Tongue (tissue), 2 donors: ENCODE data around the gene NSRP1. TPM values are rescaled to one million over a fixed set of nuclear protein-coding genes. Genes with fewer than 3 reads are reported as not detected.
"Not testable (repeated sequence)": the region's sequence is repeated elsewhere in the genome, so short reads cannot be mapped to it uniquely, and the experiment has no call there.

Source experiments
- DNase-seq: peaks from one replicate; pipeline ENCODE4 v3.0.0-alpha.2; 2015
- total RNA-seq: library from RNA; depleted of rRNA; stranded (reverse); fragments of >200 nt; gene quantifications from one replicate; pipeline ENCODE4 v1.2.3, GENCODE V29; 2014

Gene NSRP1, protein sequence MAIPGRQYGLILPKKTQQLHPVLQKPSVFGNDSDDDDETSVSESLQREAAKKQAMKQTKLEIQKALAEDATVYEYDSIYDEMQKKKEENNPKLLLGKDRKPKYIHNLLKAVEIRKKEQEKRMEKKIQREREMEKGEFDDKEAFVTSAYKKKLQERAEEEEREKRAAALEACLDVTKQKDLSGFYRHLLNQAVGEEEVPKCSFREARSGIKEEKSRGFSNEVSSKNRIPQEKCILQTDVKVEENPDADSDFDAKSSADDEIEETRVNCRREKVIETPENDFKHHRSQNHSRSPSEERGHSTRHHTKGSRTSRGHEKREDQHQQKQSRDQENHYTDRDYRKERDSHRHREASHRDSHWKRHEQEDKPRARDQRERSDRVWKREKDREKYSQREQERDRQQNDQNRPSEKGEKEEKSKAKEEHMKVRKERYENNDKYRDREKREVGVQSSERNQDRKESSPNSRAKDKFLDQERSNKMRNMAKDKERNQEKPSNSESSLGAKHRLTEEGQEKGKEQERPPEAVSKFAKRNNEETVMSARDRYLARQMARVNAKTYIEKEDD
- total RNA-seq, result 19.9 TPM

GRCh38 chr17:30116661-30117551 is at the start of gene NSRP1:
Gene NSRP1 (plus strand): TSS chr17:30116816. CDS start chr17:30116844, 28 bp downstream.
- DNase-seq, result peak; percentile 98

- DNase-seq, result no peak
Measured at GRCh38 chr17:30068465-30068864, 48.2 kb upstream of the NSRP1 start.

- DNase-seq, result no peak
Measured at GRCh38 chr17:30074254-30074653, 42.4 kb upstream of the NSRP1 start.

- no peak for DNase-seq
Measured at GRCh38 chr17:30074730-30075129, 41.9 kb upstream of the NSRP1 start.

GRCh38 chr17:30082773-30083172 is 33.8 kb upstream of the NSRP1 start:
- no peak for DNase-seq

DNA sequence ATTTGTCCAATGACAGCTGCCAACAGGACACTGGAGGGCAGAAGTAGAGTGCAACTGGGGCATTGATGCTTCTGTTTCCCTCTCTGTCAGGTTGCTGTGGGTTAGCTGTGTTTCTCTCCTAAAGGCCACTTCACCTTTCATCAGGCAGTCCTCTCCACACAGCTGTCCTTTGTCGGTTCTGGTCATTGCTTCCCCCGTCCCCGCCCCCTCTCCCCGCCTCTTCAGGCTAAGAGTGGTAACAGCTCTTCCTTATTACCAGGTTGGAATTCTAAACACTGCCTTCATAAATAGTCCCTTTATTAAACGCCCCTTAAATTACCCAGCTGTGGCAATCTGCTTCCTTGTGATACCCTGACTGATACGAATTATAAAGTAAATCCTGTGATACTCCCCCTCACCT is 31.8 kb upstream of the NSRP1 start:
- peak; percentile 21 for DNase-seq

DNA sequence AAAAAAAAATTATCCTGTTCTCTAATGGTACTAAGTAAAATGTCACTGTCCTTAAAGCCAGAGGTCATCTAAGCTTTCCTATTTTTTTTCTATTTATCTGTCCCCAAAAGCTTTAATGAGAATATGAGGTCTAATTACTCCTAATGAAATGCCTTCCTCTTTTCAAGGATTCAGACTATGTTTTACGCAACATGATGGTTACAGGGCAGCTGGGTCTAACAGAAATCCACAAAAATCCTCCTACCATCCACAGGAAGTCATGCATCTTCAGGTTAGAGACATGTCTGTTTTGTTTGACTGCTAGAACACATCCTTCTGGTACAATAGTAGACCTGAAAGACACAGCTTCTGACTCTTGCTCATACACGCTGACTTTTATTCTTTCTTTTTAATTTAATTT is 29.7 kb upstream of the NSRP1 start:
- no peak for DNase-seq

DNA sequence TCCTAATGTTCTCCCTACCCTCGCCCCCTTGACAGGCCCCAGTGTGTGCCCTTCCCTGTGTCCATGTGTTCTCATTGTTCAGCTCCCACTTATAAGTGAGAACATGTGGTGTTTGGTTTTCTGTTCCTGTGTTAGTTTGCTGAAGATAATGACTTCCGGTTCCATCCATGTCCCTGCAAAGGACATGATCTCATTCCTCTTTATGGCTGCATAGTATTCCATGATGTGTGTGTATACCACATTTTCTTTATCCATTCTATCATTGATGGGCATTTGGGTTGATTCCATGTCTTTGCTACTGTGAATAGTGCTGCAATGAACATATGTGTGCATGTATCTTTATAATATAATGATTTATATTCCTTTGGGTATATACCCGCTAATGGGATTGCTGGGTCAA is 29.2 kb upstream of the NSRP1 start:
- DNase-seq, result not testable (repeated sequence)

- peak; percentile 63 for DNase-seq
Measured at GRCh38 chr17:30091121-30091670, 25.4 kb upstream of the NSRP1 start.

DNA sequence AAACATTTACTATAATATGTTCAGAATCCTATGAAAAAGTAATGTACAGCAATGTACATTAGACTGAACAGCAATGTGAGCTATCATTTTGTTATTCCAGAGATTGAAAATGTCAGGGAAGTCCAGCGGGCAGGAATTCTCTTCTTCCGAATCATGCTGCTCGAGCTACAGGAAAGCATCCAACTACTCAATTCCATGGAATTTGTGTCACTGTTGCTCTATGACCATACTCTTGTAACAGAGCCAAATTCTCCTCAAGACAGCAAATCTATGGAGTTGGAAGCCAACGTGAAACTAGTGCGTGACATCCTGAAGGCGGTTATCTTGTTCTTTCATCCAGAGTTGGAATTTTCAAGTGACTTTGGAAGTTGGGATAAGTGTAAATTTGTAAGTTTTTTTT is 24.8 kb upstream of the NSRP1 start:
- DNase-seq, result peak; percentile 80

GRCh38 chr17:30092886-30093285 is 23.7 kb upstream of the NSRP1 start:
- no peak for DNase-seq

- DNase-seq, result peak; percentile 87
Measured at GRCh38 chr17:30093463-30094147, 23.0 kb upstream of the NSRP1 start.

DNA sequence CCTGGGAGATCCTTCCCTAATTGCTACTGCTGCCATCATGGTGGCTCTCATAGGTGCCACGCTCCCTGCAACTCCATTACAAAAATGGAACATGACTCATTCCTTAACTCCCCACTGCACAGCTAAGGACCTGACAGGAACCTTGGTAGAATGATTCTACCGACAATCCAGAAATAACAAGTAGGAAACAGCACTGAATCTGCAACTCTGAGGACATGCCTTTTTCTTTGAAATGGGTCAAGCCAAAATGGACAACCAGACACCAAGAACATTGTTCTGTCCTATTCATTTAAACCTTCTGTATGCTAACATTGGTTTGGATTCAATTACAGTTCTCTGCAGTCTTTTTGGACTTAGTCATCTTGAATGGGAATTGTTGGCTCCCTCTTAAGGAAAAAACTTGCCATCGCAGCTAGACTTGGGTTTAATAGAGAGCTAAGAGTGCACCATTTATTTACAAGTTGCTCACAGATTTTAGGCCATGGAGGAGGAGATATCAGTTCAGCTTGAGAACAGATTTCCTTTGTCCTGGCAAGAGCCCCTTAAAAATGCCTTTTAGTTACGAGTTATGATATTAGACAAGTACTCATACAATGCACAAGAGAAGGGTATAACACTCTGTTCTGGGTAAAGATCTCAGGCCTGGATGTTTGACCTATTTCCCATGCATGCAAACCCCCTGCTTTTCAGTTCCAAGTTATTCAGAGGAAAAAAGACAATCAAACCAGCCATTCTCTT is 20.9 kb upstream of the NSRP1 start:
- DNase-seq, result peak; percentile 45

- DNase-seq, result no peak
Measured at GRCh38 chr17:30101686-30102390, 14.8 kb upstream of the NSRP1 start.

DNA sequence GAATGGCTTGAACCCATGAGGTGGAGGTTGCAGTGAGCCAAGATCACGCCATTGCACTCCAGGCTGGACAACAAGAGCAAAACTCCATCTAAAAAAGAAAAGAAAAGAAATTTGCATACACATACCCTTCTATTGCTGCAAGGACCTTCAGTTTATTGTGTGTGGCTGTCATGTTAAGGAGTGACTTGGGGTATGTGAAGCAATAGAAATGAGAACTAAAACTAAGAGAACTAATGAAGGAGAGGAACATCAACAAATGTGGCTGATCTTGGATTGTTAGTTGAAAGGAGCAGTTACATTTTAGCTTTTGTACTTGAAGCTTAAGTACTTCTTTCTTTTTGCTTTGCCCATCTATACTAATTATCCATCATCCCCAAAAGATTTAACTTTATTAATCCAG is 12.7 kb upstream of the NSRP1 start:
- DNase-seq, result no peak

- peak; percentile 91 for DNase-seq
Measured at GRCh38 chr17:30104575-30105339, 11.9 kb upstream of the NSRP1 start.

DNA sequence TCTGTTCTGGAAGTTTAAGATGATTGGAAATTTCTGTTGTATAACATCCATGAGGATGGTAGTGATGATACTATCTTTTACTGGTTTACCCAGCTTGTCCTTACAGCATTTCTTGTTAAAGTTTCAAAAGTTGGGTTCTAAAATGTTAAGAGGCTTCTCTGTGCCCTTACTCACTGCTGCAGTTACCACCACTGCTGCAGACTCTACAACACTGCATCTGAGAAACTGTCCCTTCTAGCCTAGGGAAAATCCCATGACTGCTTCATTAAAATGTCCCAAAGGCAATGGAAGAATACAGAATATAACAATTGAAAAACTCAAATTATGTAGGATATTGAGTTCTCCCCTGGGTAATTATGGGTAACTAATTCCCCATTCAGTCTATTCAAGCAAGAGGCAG is 3.8 kb upstream of the NSRP1 start:
- no peak for DNase-seq

GRCh38 chr17:30113213-30113612 is 3.4 kb upstream of the NSRP1 start:
- no peak for DNase-seq

DNA sequence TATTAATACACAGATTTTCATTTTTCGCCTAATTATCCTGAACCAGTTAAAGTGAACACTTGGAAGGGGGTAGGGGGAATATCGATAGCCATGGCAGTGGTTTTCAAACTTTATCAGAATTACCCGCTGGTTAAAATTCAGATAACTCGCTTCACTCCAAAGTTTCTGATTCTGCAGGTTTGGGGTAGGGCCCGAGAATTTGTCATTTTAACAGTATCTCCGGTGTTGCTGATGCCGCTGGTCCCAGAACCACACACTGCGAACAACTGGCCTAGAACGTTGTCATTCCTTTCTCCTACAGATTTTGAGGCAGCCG is 313 bp upstream of the NSRP1 start:
- DNase-seq, result no peak

DNA sequence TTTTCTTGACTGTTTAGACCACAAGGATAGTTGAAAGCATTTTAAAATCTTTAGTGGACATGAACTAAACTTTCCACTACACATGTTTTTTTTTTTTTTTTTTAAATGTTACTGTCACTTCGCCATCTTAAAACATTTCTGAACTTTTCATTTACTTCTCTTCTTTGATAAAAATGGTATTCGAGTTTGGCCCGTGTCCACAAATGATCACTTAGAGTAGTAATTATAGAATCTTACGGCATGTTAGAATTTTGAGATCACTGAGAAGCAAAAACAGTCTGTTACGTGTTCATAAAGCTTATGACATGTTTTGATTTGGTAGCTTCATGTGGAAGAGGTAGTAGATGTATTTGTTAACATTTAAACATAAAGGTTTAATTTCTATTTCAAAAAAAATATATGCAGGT is 1.1 kb downstream of the NSRP1 start:
- peak; percentile 42 for DNase-seq
